Activated CD4-positive, alpha-beta T cell treated with anti-CD3 and anti-CD28 coated beads, Interleukin-2, Interleukin-4, amounts not matched to agents 100 ng/mL and 50 ng/mL, durations not matched to agents 16 hours and 8 hours (primary cell): ENCODE data around the gene CPZ.
"Not testable (repeated sequence)": the region's sequence is repeated elsewhere in the genome, so short reads cannot be mapped to it uniquely, and the experiment has no call there.

ENCODE experiments used
- DNase-seq: peaks from one replicate; pipeline ENCODE4 v3.0.0-alpha.2; 2020; ENCODE audit warnings: low spot score

CPZ gene

GRCh38 chr4:8640816-8641215, 48.3 kb downstream of the CPZ start:
- no peak for DNase-seq

- no peak for DNase-seq
Measured at GRCh38 chr4:8641256-8641655, 48.7 kb downstream of the CPZ start.

GRCh38 chr4:8641931-8642650, 49.5 kb downstream of the CPZ start:
- no peak for DNase-seq

GRCh38 chr4:8642651-8643321, 50.2 kb downstream of the CPZ start:
- no peak for DNase-seq

- no peak for DNase-seq
Measured at GRCh38 chr4:8643441-8643840, 50.9 kb downstream of the CPZ start.

- DNase-seq, result no peak
Measured at GRCh38 chr4:8643986-8644385, 51.4 kb downstream of the CPZ start.

GRCh38 chr4:8644461-8644891, 51.9 kb downstream of the CPZ start:
- no peak for DNase-seq

- no peak for DNase-seq
Measured at GRCh38 chr4:8644966-8645752, 52.6 kb downstream of the CPZ start.

- no peak for DNase-seq
Measured at GRCh38 chr4:8645753-8646124, 53.2 kb downstream of the CPZ start.

- DNase-seq, result no peak
Measured at GRCh38 chr4:8646296-8647093, 53.9 kb downstream of the CPZ start.

- DNase-seq, result no peak
Measured at GRCh38 chr4:8647094-8647570, 54.6 kb downstream of the CPZ start.

GRCh38 chr4:8647626-8648025, 55.1 kb downstream of the CPZ start:
- DNase-seq, result no peak

- DNase-seq, result no peak
Measured at GRCh38 chr4:8648296-8648695, 55.7 kb downstream of the CPZ start.

- no peak for DNase-seq
Measured at GRCh38 chr4:8648816-8649630, 56.5 kb downstream of the CPZ start.

GRCh38 chr4:8649631-8650361, 57.2 kb downstream of the CPZ start:
- DNase-seq, result no peak

GRCh38 chr4:8651661-8652180, 59.2 kb downstream of the CPZ start:
- DNase-seq, result no peak

- no peak for DNase-seq
Measured at GRCh38 chr4:8652181-8653078, 59.9 kb downstream of the CPZ start.

GRCh38 chr4:8653326-8654000, 60.9 kb downstream of the CPZ start:
- no peak for DNase-seq

GRCh38 chr4:8654139-8654538, 61.6 kb downstream of the CPZ start:
- not testable (repeated sequence) for DNase-seq
